SKM-1 treated with dmso at 0.1 percent for 144 hours (cell line): ENCODE data around the gene UTS2B.
"Not testable (repeated sequence)": the region's sequence is repeated elsewhere in the genome, so short reads cannot be mapped to it uniquely, and the experiment has no call there.

Source experiments
- DNase-seq: peaks from one replicate; lab custom pipeline; 2025; ENCODE audit not compliant: unreplicated experiment; lab: John Stamatoyannopoulos, UW

Gene UTS2B

GRCh38 chr3:191283400-191283799 lies 46.9 kb downstream of the UTS2B start:
- no peak for DNase-seq

GRCh38 chr3:191282251-191283185 lies 47.8 kb downstream of the UTS2B start:
- no peak for DNase-seq

- no peak for DNase-seq
Observed at GRCh38 chr3:191280882-191281281, 49.4 kb downstream of the UTS2B start.

GRCh38 chr3:191280111-191280510 lies 50.2 kb downstream of the UTS2B start:
- DNase-seq: no peak

DNA sequence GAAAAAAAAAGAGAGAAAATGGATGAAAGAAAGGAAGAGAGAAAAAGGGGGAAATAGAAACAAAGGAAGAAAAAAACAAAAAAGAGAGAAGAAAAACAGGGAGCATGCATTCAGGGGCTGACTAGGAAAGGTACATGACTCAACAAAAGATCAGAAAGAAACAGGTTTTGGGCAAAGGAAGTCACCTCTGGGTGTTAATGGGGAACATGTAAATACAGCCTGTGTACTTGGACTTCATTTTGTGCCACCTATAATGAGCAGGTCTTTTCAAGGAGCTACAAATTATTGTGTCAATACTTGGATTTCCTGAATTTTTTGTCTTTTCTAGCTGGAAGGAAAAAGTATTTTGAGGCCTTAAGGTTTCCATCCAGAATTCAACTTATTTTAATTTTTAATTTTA lies 54.6 kb downstream of the UTS2B start:
- no peak for DNase-seq

GRCh38 chr3:191275244-191275643 lies 55.1 kb downstream of the UTS2B start:
- not testable (repeated sequence) for DNase-seq

- DNase-seq: no peak
Observed at GRCh38 chr3:191269289-191270085, 60.8 kb downstream of the UTS2B start.

DNA sequence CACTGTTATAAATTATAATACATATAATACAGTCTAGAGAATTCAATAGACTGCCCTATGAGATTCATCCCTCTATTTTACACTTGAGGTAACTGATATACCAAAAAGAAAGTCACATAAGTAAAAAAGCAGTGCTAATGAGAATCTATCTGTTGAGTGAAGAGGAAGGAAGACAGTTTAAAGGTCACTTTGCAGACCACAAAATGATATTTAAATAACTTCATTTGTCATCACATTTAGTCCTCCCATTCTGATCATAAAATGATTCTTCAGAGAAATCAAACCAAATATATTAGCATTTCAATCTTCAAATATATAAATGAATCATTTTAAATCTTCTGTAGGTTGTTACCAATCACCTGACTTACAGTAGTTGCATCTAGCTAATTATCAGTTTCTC lies 61.6 kb downstream of the UTS2B start:
- DNase-seq: no peak

- no peak for DNase-seq
Observed at GRCh38 chr3:191263850-191264249, 66.5 kb downstream of the UTS2B start.

DNA sequence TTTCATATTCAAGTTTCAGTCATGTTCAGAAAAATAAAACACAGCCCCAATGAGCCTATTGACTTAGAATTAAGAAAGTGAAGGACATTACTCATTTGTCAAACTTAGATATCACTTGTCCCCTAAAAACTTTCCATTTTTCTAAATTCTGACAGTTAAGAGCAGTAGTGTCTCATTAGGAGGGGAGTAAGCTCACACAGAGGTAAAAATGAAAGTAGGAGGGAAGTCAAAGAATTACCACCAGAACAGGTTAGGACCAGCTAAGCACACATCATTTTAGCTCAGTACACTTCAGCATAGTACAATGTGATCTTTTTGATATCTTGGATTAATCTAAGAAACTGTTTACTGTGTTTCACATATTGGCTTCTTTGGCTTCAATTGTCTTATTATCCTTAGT lies 67.0 kb downstream of the UTS2B start:
- no peak for DNase-seq

DNA sequence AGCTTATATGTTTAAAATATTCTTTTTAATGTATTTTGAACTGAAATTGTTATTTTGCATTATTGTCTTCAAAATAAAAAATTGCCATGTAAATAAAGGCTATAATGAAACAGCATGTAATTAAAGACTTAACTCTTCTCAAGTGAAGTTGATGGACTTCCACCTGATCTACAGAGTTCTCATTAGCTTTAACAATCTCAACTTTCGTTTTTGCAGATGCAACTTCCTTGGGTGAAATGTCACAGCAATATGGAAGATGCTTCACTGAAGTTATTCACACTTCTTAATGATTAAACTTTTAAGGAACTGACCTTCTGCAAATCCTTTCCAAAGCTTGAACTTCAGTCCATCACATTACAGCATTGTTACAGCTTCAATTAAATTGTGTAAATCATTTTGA lies 67.7 kb downstream of the UTS2B start:
- no peak for DNase-seq

DNA sequence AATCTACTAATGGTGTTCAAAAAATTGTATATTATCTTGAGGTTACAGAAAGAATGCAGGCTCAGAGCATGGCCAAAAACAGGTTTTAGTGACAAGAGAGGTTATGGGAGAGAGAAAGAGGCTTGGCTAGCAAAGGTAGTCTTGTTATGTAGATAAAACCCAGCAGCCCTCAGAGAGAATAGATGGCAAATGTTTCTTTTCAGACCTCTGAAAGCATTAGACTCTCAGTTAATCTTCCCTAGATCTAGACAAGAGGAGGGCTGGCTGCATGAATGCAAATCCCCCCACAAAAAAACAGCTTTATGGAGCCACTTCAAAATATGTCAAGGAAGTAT lies 69.1 kb downstream of the UTS2B start:
- DNase-seq: no peak

- DNase-seq: no peak
Observed at GRCh38 chr3:191260431-191261303, 69.7 kb downstream of the UTS2B start.

DNA sequence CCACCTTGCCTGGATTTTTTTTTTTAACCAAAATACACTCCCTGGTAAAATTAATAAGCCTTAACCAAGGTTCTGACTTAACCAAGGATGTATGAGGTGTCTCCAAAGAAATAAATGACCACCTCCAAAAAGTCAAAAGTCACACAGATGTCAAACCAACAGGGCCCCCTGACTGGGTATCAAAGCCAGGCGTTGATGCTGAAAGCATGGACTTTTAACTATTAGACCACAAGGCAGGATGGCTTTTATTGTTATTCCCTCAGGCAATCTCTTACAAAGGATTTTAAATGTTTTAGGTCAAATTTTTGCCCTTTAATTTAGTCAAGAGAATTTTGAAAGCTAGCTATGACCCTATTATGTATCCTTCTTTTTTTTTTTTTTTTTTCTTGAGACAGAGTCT lies 70.8 kb downstream of the UTS2B start:
- DNase-seq: no peak

GRCh38 chr3:191257286-191257685 lies 73.0 kb downstream of the UTS2B start:
- DNase-seq: no peak

DNA sequence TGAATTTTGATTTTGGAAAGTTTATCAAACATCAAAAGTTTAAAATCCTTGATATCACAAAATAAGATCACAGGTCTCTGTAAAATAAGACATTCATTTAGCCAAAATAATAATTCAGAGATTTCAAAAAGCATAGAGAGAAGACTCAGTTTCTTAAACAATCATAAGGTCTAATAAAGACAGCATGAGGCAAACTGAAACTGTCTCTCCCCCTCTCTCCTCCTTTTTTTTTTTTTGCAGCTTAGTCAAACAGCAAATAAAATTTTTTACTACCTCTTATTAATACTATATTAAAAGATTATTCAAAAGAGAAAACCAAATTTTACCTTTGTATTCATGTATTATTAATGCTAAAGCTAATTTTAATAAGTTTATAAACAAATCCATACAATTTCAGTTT lies 73.9 kb downstream of the UTS2B start:
- no peak for DNase-seq

- no peak for DNase-seq
Observed at GRCh38 chr3:191255156-191255555, 75.2 kb downstream of the UTS2B start.

GRCh38 chr3:191254098-191254873 lies 76.0 kb downstream of the UTS2B start:
- DNase-seq: no peak

DNA sequence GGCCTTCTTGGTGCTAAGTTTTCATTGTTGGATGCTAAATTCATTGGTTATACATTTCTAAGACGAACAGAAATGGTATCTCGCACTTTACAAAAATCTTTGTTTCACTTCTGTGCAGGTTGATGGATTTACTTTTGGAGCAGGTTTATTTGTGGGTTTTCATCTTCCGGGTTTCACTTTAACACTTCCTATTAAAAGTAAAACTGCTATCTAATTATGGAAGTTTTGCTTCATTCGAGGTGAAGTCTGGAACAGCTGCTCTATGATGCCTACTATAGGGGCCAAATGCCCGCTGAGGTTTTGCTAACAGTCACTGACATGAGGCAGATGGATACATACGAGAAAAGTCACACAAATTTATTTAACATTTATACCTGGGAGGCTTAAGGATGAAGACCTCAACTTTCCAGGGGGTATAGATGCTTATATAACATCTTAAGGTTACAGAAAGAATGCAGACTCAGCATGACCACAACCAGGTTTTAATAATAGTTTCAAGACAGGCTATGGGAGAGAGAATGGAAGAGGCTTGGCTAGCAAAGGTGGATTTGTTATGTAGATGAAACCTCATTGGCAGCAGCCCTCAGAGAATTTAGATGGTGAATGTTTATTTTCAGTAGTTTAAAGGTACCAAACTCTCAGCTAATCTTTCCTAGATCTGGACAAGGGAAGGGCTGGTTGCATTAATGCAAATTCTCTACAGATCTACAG lies 77.1 kb downstream of the UTS2B start:
- DNase-seq: no peak

GRCh38 chr3:191246630-191247029 lies 83.7 kb downstream of the UTS2B start:
- DNase-seq: no peak
